GM18870 (cell line): ENCODE measurements around the gene RAB36.

ENCODE experiments used
- ATAC-seq: cut with Tn5 transposase; IDR thresholded peaks from one replicate; pipeline ENCODE4 v1.9.1; 2021; ENCODE audit warnings: moderate library complexity; ENCODE audit not compliant: unreplicated experiment

The RAB36 gene

DNA sequence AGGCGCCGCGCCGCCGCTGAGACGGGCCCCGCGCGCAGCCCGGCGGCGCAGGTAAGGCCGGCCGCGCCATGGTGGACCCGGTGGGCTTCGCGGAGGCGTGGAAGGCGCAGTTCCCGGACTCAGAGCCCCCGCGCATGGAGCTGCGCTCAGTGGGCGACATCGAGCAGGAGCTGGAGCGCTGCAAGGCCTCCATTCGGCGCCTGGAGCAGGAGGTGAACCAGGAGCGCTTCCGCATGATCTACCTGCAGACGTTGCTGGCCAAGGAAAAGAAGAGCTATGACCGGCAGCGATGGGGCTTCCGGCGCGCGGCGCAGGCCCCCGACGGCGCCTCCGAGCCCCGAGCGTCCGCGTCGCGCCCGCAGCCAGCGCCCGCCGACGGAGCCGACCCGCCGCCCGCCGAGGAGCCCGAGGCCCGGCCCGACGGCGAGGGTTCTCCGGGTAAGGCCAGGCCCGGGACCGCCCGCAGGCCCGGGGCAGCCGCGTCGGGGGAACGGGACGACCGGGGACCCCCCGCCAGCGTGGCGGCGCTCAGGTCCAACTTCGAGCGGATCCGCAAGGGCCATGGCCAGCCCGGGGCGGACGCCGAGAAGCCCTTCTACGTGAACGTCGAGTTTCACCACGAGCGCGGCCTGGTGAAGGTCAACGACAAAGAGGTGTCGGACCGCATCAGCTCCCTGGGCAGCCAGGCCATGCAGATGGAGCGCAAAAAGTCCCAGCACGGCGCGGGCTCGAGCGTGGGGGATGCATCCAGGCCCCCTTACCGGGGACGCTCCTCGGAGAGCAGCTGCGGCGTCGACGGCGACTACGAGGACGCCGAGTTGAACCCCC, 35.8 kb downstream of the RAB36 start:
- ATAC-seq, result no peak

DNA sequence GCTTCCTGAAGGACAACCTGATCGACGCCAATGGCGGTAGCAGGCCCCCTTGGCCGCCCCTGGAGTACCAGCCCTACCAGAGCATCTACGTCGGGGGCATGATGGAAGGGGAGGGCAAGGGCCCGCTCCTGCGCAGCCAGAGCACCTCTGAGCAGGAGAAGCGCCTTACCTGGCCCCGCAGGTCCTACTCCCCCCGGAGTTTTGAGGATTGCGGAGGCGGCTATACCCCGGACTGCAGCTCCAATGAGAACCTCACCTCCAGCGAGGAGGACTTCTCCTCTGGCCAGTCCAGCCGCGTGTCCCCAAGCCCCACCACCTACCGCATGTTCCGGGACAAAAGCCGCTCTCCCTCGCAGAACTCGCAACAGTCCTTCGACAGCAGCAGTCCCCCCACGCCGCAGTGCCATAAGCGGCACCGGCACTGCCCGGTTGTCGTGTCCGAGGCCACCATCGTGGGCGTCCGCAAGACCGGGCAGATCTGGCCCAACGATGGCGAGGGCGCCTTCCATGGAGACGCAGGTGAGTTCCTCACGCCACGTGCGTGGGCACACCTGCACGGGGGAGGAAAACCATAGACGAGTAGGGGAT, 36.5 kb downstream of the RAB36 start:
- no peak for ATAC-seq

DNA sequence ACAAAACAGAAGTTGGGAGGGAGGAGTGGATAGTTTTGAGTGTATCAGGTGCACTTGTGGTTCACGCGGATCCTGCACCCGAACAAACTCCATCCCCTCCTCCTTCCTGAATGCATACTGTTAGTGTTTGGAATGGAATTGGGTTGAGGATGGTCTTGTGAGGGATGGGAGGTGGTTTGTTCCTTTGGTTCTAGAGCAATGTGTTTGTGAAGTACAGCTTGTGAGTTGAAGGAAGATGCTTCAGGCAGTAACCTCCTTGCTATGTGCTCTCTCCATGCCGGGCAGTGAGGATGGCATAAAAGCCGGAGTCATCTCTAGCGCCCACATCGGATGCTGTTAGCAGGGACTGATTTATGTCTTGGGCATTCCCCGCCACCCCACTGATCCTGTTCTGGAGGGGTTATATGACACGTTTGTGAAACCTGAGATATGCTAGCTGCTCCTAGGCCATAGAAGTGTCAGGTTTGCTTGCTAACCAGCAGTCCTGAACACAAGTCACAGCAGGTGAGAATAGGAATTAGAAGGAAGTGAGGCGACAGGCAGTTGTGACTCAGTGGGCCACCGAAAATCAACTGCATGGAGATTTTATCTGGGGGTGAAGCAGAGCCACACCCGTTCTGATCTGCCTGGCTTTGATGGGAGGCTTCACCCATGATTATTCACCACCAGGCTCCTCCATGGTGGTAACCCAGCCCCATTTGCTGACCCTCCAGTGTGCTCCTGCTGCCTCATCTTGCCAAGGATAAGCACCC, 37.2 kb downstream of the RAB36 start:
- ATAC-seq, result no peak

DNA sequence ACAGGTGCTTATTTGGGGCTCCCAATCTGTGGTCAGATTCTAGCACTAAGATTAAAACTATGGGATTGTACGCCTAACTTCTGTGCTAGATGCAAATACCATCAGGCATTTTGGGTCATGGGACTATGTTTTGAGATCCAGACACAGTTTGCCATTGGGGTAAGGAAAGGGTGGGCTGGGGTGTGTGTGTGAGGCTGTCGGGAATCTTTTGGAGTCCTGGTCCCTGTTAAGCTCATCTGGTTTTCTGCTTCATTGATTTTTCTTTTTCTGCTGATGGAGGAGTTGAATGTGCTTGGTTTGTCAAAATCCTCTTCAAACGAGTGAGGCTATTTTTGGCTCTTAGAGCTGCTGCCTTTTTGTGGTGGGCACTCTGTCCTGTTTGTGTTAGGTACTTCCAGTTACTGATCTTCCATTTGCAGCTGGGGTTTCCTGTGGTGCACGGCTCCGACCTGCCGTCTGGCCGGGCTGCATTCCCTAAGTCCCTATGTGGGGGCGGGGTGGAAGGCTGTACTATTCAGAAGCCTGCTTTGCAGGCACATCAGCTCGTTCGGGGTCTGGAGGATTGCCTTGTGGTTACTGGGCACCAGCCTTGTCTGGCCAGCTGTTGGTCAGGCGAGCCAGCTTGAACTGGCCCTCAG, 37.9 kb downstream of the RAB36 start:
- ATAC-seq, result no peak

DNA sequence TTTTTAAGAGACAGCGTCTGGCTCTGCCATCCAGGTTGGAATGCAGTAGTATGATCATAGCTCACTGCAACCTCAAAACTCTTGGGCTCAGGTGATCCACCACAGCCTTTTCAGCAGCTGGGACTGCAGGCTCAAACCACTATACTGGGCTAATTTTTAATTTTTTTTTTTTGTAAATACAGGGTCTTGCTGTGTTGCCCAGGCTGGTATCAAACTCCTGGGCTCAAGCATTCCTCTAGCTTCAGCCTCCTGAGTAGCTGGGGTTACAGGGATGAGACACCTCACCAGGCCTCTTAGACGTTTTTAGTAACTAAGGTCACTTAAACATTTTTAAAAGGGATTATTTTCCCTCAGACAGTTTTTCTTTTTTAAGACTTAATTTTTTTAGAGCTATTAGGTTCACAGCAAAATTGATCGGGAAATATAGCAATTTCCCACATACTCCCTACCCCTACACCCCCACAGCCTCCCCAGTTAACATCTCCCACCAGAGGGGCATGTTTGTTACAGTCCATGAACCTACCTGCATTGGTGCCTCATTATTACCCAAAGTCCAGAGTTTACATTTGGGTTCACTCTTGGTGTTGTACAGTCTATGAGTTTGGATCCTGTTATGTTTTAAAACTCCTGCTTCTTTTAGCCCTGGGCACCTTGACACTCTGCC, 39.0 kb downstream of the RAB36 start:
- no peak for ATAC-seq

DNA sequence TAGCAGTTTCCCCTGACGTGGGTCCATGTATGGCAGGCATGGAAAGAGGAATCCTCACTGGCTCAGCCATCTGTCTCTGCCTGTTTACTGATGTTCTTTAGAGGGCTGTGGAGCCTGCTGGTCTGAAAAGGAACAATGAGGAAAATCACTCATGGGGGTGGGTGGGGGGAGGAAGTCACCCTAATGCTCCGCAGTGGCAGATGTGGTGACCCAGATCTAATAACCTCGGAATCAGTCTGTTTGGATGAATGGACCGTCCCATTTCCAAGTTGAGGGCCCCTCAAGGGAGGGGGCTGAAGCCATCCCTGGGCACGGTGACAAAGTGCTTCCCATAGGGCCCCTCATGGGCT, 39.5 kb downstream of the RAB36 start:
- no peak for ATAC-seq

DNA sequence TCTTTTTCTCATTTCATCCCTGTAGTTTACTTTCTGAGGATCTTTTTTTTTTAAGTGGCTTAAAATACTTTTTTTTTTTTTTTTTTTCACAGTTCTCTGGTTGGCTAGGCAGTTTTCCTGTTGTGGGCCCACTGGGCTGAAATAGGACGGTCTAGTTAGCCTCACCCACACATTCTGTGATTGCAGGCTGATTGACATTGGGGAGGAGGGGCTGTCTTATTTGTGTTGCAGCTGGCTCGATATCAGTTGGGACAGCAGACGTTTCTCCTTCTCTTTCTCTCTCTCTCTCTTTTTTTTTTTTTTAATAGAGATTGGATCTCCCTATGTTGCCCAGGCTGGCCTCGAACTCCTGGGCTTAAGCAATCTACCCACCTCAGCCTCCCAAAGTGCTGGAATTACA, 41.9 kb downstream of the RAB36 start:
- no peak for ATAC-seq

DNA sequence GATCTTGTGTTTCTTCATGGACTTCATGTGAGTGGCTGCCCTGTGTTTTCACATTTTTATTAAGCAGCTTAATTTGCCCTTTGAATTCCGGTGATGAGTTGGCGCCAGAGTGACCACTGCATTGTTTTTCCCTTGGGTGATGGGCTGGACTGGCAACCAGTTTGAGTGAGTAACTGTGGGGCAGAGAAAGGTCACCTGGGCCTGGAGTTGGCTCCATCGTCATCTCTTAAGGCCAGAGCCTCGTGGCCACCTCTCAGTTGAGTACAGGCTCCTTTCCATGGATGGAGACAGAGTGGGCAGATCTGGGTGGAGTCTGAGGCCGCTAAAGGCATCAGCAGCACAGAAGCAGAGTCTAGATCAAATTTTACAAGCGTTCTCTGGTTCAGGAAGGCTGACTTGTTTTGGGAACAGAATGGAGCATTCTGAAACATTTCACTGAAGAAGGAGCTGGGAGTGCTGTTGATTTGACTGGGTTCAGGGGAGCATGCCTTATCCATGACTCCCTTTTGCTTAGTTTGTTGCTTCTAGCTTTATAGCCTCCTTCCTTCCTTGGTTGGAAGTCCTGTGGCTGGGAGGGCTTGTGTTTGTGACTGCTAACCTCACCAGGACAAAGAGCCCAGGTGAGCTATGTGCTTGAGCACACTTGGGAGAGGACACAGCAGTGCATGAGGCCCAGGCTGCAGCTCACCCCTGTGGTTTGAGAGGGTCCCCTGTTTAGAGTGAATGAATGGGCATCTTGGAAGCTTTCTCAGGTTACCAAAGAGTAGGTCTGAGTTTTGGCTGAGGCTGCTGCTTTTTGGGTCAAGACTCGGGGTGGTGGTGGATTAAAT, 42.8 kb downstream of the RAB36 start:
- no peak for ATAC-seq

DNA sequence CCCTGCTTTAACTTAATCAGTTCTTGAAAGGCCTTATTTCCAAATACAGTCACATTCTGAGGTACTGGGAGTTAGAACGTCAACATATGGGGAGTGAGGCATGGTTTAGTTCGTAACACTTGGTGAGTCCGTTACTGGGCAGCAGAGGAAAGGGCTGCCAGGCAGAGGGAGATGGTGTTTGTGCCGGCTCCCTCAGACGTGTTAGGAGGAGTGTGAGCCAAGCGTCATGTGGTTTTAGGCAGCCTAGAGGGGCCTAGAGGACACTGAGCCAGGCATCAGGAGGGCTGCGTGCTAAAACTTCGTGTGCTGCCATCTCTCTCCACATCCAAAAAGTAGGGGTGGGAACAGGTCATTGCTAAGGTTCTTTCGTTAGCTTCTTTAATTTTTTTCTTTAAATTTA, 45.2 kb downstream of the RAB36 start:
- no peak for ATAC-seq

DNA sequence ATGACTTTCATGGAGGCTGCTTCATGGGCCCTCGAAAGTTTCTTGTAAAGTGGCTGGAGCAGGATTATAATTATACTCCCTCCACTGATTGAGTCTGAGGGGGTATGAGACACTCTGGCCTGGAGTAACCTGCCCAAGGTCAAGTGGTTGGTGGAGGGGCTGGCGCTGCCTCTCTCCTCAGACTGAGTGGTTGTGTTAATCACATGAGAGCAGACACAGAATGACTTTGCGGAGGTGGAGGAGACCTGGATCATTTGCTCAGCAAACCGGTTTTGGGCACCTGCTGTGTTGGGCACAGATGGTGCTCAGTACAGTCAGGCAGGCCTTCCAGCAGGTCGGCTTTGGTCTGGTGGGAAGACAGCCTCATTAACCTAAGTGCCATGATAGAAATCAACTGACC, 46.9 kb downstream of the RAB36 start:
- no peak for ATAC-seq

DNA sequence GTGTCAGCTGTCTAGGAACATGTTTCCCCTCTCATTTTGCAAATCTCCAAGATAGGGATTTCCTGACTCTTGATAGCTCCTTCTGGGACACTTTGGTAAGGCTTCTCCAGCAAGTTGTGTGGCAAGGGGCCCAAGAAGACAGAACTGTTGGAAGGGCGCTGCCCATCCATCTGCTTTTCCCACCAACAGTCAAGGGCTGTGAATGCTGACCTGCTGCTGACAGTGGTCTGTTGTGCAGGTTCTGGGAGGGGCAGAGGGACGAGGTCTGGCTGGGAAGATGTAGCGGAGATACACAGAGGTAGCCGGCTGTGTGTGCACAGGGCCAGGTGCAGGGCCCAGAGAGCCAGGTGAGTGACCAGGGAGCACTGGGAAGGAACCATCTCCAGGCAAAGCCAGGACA, 47.3 kb downstream of the RAB36 start:
- ATAC-seq, result no peak

DNA sequence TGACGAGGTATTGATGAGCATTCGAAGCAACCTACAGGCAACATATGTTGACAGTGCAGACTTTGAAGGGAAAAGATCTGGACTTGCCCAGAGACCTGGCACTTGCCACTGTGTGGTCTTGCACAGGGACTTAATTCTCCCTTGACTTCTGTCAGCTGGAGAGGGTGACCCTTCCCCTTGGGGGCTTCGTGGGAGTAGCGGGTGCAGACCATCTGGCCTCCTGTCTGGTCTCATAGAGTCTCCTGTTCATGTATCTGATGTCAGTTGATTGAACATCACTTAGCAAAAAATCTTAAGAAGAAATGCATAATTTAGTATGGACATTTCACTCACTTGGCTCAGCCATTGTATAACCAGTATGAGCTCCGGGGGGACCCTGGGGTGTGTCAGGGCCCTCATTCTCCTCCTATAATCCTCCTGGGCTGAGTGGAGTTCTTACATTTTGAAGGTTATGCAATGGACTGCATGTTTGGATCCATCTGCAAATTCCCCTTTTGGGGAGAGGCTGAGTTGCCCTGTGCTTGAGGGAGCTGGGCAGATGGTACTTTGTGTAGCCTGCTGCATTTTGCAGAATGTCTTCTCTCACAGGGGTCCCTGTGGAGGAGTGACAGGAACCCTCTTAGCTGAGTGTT, 48.0 kb downstream of the RAB36 start:
- ATAC-seq, result no peak

DNA sequence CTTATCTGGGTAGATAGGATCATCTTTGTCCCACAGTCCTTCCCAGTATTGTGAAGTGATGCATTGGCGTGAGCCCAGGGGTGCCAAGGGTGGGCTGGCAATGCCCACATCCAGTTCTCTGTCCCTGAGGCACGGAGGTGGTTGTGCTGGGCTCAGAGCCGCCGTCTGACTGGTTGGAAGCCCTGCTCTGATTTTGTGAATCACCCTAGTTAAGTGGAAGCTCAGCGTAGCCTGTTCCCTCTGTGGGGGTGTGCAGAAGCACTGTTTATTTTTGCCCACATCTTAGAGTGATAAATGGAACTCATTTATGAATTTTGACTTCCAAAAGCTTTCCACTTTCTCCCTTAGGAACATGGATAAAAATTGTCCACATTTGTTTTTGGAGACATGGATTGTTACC, 48.6 kb downstream of the RAB36 start:
- no peak for ATAC-seq

DNA sequence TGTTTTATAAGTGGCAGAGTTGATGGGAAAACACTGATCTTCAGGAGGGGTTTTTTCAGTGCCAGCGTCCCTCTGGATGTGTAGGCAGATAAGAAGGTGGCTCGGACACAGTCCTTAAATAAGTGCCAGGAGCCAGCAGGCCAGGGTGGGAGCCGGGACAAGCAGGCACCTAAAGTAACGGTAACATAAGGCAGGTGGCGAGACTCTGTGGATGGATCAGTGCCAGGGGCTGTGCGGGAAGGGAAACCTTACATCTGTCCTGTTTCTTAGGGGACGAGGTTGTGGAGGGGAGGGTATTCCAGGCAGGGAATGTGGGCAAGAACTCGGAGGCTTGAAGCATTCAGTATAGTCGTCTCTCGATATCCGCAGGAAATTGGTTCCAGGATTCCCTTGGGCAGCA, 50.9 kb downstream of the RAB36 start:
- no peak for ATAC-seq

DNA sequence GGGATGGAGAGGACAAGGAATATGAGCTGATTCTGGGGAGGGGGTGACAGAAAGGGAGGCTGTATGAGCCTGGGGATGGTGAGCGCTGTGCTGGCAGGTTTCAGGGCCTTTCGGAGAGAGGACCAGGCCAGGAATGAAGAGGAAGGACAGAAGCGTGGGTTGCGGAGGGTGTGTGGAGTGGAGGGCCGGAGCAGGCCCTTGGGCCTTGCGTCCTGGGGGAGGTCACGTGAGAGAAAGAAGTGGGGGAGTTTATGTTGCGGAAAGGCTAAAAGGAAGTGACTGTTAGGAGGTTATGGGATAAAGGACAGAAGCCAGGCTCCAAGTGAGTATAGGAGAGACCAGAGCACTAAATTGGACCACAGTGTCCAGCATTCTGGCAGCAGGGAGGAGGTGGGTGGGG, 52.6 kb downstream of the RAB36 start:
- ATAC-seq, result no peak

DNA sequence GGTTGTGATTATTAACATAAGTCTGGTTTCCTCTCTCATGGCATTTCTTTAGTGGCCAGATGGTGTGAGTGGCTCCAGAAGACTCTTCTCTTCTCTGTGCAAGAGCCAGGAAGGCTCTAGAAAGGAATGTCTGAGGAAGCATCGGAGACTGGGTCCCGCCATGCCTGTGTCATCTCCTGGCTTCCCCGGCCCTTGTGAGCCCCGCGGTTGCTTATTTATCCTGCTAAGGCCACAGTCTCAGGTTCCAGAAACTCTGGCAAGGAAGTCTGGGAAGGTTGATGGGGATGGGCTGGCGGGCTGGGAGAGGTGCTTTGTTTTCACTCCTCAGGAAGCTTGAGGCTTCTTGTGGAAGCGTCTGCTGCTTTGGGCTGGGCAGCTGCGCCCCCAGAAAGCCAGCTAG, 53.9 kb downstream of the RAB36 start:
- ATAC-seq, result no peak

DNA sequence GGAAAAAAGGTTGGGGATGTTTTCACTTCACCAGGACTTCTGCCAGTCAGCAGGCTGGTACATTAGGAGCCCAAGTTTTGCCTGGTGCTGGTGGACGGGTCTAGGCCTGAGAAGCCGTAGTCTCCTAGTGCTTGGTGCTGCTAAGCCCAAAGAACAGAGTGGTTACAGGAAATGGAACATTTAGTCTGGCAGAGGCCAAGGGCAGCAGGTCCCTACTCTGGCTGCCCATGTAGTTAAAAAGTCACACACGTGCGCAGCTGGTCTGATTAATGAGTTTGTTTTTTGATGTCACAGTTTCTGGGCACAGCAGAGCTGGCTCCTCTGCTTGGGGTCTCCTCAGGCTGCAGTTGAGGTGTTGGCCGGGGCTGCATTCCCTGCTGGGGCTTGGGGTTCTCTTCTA, 55.6 kb downstream of the RAB36 start:
- ATAC-seq, result no peak

DNA sequence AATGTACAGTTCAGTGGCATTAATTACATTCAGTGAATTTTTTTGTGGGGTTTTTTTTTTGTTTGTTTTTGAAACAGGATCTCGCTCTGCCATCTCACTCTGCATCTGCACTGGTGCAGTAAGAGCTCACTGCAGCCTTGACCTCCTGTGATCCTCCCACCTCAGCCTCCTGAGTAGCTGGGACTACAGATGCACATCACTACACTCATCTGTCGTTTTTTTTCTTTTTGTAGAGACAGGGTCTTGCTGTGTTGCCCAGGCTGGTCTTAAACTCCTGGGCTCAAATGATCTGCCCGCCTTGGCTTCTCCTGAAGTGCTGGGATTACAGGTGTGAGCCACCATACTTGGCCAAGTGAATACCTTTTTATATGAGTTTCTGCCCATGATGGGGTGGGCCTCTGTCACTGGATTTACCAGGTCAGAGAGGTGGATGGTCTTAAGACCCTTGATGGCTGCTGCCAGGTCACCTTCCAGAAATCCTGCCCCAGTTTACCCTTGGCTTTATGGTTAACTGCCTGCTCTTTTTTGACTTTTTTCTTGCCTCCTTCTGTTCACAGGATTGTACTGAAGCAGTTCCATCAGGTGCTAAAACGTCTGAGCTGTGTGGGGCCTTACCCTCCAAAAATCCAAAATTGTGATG, 57.7 kb downstream of the RAB36 start:
- no peak for ATAC-seq

DNA sequence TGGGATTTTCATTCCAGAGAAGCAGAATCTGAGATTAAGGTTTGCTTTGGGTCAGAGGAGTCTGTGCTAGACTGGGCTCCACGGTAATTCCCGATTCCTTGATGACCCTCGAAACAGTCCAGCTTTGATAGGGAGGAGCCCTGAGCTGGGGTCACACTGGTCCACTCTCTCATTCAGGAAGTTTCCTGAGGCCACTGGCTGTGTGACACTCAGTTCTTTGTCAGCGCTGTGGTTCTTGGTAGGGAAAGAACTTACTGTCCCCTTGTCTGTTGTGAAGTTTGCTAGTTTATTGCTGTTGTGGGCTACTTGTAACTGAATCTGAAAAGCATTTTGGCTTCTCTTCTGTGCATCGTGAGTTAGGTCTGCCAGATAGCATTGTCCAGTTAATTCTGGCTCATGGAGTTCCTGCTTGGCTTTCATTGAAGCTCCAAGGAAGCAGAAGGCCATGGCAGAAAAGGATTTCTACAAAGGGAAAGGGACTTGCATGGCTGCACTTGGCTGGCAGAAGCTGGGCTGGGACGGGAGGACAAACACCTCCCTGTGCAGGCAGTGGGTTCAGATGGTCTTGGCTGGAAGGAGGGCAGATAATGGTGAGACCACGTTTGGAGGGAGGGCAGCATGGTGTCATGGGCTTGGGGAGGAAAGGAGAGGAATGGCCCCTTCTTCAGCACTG, 58.3 kb downstream of the RAB36 start:
- ATAC-seq, result no peak
